ENCODE measurements around the gene RTBDN.

DNA sequence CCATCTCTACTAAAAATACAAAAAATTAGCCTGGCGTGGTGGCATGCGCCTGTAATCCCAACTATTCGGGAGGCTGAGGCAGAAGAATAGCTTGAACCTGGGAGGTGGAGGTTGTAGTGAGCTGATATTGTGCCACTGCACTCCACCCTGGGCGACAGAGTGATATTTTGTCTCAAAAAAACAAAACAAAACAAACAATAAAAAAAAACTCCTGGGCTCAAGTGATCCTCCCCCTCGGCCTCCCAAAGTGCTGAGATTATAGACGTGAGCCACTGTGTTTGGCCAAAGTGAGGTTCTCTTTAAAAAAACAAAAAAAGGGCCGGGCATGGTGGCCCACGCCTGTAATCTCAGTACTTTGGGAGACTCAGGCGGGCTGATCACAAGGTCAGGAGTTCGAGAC is 46.9 kb downstream of the RTBDN start:
- TF ChIP-seq, protein P1, sequence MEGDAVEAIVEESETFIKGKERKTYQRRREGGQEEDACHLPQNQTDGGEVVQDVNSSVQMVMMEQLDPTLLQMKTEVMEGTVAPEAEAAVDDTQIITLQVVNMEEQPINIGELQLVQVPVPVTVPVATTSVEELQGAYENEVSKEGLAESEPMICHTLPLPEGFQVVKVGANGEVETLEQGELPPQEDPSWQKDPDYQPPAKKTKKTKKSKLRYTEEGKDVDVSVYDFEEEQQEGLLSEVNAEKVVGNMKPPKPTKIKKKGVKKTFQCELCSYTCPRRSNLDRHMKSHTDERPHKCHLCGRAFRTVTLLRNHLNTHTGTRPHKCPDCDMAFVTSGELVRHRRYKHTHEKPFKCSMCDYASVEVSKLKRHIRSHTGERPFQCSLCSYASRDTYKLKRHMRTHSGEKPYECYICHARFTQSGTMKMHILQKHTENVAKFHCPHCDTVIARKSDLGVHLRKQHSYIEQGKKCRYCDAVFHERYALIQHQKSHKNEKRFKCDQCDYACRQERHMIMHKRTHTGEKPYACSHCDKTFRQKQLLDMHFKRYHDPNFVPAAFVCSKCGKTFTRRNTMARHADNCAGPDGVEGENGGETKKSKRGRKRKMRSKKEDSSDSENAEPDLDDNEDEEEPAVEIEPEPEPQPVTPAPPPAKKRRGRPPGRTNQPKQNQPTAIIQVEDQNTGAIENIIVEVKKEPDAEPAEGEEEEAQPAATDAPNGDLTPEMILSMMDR (IDR thresholded peaks at IDR 0.05; ENCODE audit: low read depth, low read length, poor library complexity, severe bottlenecking), result no peak
- TF ChIP-seq EZH2phosphoT487 (IDR thresholded peaks at IDR 0.05; ENCODE audit: borderline replicate concordance, low read length), result no peak
